ENCODE results near the gene GLYR1.

GRCh38 chr16:4767872-4768548 lies 79.1 kb downstream of the GLYR1 start:
- no peak for TF ChIP-seq POLR2AphosphoS5 (IDR thresholded peaks at IDR 0.05)
- TF ChIP-seq, protein P1, sequence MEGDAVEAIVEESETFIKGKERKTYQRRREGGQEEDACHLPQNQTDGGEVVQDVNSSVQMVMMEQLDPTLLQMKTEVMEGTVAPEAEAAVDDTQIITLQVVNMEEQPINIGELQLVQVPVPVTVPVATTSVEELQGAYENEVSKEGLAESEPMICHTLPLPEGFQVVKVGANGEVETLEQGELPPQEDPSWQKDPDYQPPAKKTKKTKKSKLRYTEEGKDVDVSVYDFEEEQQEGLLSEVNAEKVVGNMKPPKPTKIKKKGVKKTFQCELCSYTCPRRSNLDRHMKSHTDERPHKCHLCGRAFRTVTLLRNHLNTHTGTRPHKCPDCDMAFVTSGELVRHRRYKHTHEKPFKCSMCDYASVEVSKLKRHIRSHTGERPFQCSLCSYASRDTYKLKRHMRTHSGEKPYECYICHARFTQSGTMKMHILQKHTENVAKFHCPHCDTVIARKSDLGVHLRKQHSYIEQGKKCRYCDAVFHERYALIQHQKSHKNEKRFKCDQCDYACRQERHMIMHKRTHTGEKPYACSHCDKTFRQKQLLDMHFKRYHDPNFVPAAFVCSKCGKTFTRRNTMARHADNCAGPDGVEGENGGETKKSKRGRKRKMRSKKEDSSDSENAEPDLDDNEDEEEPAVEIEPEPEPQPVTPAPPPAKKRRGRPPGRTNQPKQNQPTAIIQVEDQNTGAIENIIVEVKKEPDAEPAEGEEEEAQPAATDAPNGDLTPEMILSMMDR (IDR thresholded peaks at IDR 0.05; ENCODE audit: poor library complexity, severe bottlenecking), result no peak
- TF ChIP-seq EZH2 (IDR thresholded peaks at IDR 0.05; ENCODE audit: borderline replicate concordance, insufficient read depth, low read length, poor library complexity, severe bottlenecking), result no peak
- no peak for TF ChIP-seq RAD21 (conservative IDR thresholded peaks at IDR 0.05)
- no peak for TF ChIP-seq REST (IDR thresholded peaks at IDR 0.05; ENCODE audit: borderline replicate concordance)
- TF ChIP-seq EP300 (conservative IDR thresholded peaks at IDR 0.05; ENCODE audit: poor library complexity, severe bottlenecking), result no peak
- no peak for TF ChIP-seq MXI1 (conservative IDR thresholded peaks at IDR 0.05; ENCODE audit: poor library complexity, severe bottlenecking)
- TF ChIP-seq TAF1 (IDR thresholded peaks at IDR 0.05; ENCODE audit: low read depth), result no peak
- TF ChIP-seq SMC3 (conservative IDR thresholded peaks at IDR 0.05; ENCODE audit: poor library complexity), result no peak

Measured in neural cell (in vitro differentiated cells).